SK-N-SH (cell line): ENCODE measurements around the gene F11. TPM values are rescaled to one million over a fixed set of nuclear protein-coding genes. Genes with fewer than 3 reads are reported as not detected.

Experiments
- CTCF ChIA-PET: fragments of 300-600, 350-600 bp; formaldehyde crosslinking; extraction: SDS; loops from one replicate; lab custom pipeline; 2021; lab: Yijun Ruan, JAX
- POLR2A ChIA-PET: fragments of 350-600 bp; sonication (Branson Sonifier 250); formaldehyde crosslinking; extraction: SDS; loops from one replicate; lab custom pipeline; 2020; ENCODE audit warnings: antibody characterized with exemption, inconsistent platforms; lab: Yijun Ruan, JAX
- DNase-seq: peaks from one replicate; pipeline ENCODE4 v3.0.0; 2012
- H2AFZ ChIP-seq: fragments of 200-600 bp; sonication (generic); 2 replicates; pipeline ENCODE4 v1.8.1; 2016; ENCODE audit warnings: antibody characterized with exemption, mild to moderate bottlenecking, low read depth
- H3F3A ChIP-seq: fragments of 200-600 bp; sonication (generic); replicated peaks from 2 replicates; pipeline ENCODE3; 2016; ENCODE audit warnings: antibody characterized with exemption, mild to moderate bottlenecking; ENCODE audit not compliant: insufficient read depth
- H3K27ac ChIP-seq, 2 experiments: fragments of 200-500 bp in 1 of 2; fragments of 200-600 bp in 1 of 2; sonication (Bioruptor generic) in 1 of 2; sonication (generic), shearing (Covaris generic) in 1 of 2; 2 replicates each; pipeline versions ENCODE4 v1.5.1 to v1.6.1; 2014 to 2016; ENCODE audit warnings: low read depth in 2 of 2, inconsistent platforms in 1 of 2, low read length in 1 of 2, mild to moderate bottlenecking in 1 of 2, mixed read lengths in 1 of 2
- H3K27me3 ChIP-seq: fragments of 200-600 bp; sonication (generic), shearing (Covaris generic); 2 replicates; pipeline ENCODE4 v1.6.1; 2016; ENCODE audit warnings: mixed run types; ENCODE audit not compliant: insufficient read depth
- H3K36me3 ChIP-seq, 2 experiments: fragments of 200-500 bp in 1 of 2; fragments of 200-600 bp in 1 of 2; sonication (Bioruptor generic) in 1 of 2; sonication (generic) in 1 of 2; replicated peaks in 1 of 2; 2 replicates each; pipeline versions ENCODE3 to v1.5.1; 2014 to 2016; ENCODE audit warnings: low read length in 1 of 2, mild to moderate bottlenecking in 1 of 2; ENCODE audit not compliant: insufficient read depth in 2 of 2, control insufficient read depth in 1 of 2
- H3K4me1 ChIP-seq, 2 experiments: fragments of 200-500 bp in 1 of 2; fragments of 200-600 bp in 1 of 2; sonication (Bioruptor generic) in 1 of 2; sonication (generic), shearing (Covaris generic) in 1 of 2; 2 replicates each; pipeline versions ENCODE4 v1.5.1 to v1.6.1; 2014 to 2016; ENCODE audit warnings: low read depth in 1 of 2, low read length in 1 of 2, mixed run types in 1 of 2; ENCODE audit not compliant: insufficient read depth in 2 of 2, control insufficient read depth in 1 of 2
- H3K4me2 ChIP-seq: fragments of 200-600 bp; sonication (generic), shearing (Covaris generic); 2 replicates; pipeline ENCODE4 v1.6.1; 2017; ENCODE audit warnings: mixed run types
- H3K4me3 ChIP-seq, 2 experiments: fragments of 200-500 bp in 1 of 2; fragments of 200-600 bp in 1 of 2; sonication (Bioruptor generic) in 1 of 2; sonication (generic), shearing (Covaris generic) in 1 of 2; 2 replicates each; pipeline versions ENCODE4 v1.5.1 to v1.8.1; 2014 to 2016; ENCODE audit warnings: low read depth in 2 of 2, inconsistent platforms in 1 of 2, low read length in 1 of 2, mild to moderate bottlenecking in 1 of 2, mixed read lengths in 1 of 2, moderate library complexity in 1 of 2
- H3K79me2 ChIP-seq: fragments of 200-600 bp; sonication (generic); 2 replicates; pipeline ENCODE4 v1.8.1; 2017; ENCODE audit warnings: mild to moderate bottlenecking; ENCODE audit not compliant: insufficient read depth
- H3K9ac ChIP-seq: fragments of 200-600 bp; sonication (generic); 2 replicates; pipeline ENCODE4 v1.6.1; 2017; ENCODE audit warnings: mixed run types
- H3K9me2 ChIP-seq: fragments of 200-600 bp; sonication (generic); 2 replicates; pipeline ENCODE4 v1.6.1; 2017; ENCODE audit warnings: mixed run types
- H3K9me3 ChIP-seq: fragments of 200-600 bp; sonication (generic); 2 replicates; pipeline ENCODE4 v1.6.1; 2017; ENCODE audit warnings: mixed run types, mild to moderate bottlenecking, moderate library complexity
- H4K20me1 ChIP-seq: fragments of 200-600 bp; sonication (generic); 2 replicates; pipeline ENCODE4 v1.6.1; 2017; ENCODE audit warnings: mild to moderate bottlenecking, mixed run types; ENCODE audit not compliant: insufficient read depth
- CTCF ChIP-seq: fragments of 200-600 bp; sonication (generic); IDR thresholded peaks from 2 replicates; pipeline ENCODE4 v1.6.1; 2017; ENCODE audit warnings: antibody characterized with exemption, mild to moderate bottlenecking, moderate library complexity
- FOXJ3 ChIP-seq: sonication (generic); formaldehyde crosslinking; IDR thresholded peaks from 2 replicates; pipeline ENCODE4 v1.5.1; 2020; ENCODE audit warnings: mild to moderate bottlenecking, missing genetic modification reagents
- GATA2 ChIP-seq: sonication (generic); formaldehyde crosslinking; IDR thresholded peaks from 2 replicates; pipeline ENCODE4 v1.5.0; 2020; ENCODE audit warnings: mild to moderate bottlenecking, missing genetic modification reagents
- JUND ChIP-seq: IDR thresholded peaks from 2 replicates; pipeline ENCODE4 v1.4.0; 2012
- MEF2A ChIP-seq: IDR thresholded peaks from 2 replicates; pipeline ENCODE4 v1.4.0; 2012; ENCODE audit warnings: low read depth, borderline replicate concordance
- RAD21 ChIP-seq: IDR thresholded peaks from 2 replicates; pipeline ENCODE4 v1.6.1; 2012; ENCODE audit warnings: mild to moderate bottlenecking, low read length
- RCOR1 ChIP-seq: fragments of 150-350 bp; IDR thresholded peaks from 2 replicates; pipeline ENCODE4 v1.6.1; 2017; ENCODE audit warnings: antibody characterized with exemption, low read length
- RFX5 ChIP-seq: IDR thresholded peaks from 2 replicates; pipeline ENCODE4 v1.6.1; 2012; ENCODE audit warnings: mild to moderate bottlenecking, improper control_type of control experiment, low read length
- SMC3 ChIP-seq: IDR thresholded peaks from 2 replicates; pipeline ENCODE4 v1.6.1; 2012; ENCODE audit warnings: low read depth, low read length, improper control_type of control experiment
- WGBS: methylation state at CpG from one replicate; pipeline ENCODE4 v1.1.6; 2017; ENCODE audit warnings: low lambda C conversion rate; 5-methylcytosine and 5-hydroxymethylcytosine counted together
- polyA plus RNA-seq, 3 experiments: library from polyadenylated mRNA; depleted of rRNA; stranded (reverse); fragments of >200 nt; gene quantifications; 2 replicates each; pipeline ENCODE4 v1.2.3, GENCODE V29; 2012

The F11 gene
- polyA plus RNA-seq, 1 of the 3 experiments (the other 2 are of a cell fraction) = not detected

DNA sequence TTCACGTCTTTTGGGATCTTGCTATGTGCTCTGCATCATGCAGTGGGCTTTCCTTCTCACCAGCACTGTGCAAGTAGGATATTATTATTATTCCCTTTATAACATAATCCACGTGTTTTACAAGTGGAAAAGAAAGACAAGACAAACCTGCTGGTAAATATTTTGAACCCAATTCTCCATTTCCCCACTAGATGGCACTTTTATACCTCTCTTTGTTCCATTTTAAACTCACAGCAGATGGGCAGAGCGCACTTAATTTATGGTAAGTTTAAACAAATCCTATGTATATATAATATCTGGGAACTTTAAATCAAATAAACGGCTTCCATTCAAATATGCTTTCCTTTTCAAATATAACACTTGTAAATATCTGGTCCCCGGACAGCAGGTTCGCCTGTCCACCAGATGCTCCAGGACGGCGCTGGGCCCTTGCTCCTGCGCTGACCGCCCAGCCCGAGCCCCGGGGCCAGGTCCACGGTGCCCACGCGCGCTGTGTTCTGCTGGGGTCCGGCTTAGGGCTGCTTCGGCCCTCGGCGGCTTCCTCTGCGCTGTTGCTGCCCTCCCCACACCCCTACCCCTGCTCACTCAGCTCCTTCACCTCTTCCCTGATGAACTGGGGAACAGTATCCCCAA, 31.1 kb downstream of the F11 start:
- Histone ChIP-seq H2AFZ (no peak overlapping the region), H3K4me1 (no peaks in the 10 kb centered on the region), H3K36me3 (no peaks in the 10 kb centered on the region), H3K79me2 (no peaks in the 10 kb centered on the region), H3K27ac (no peak overlapping the region), H3K4me3 (no peak overlapping the region; a peak in 1 of 4 replicates), H3K27me3 (peaks cover 15% of the 10 kb centered on the region; the same call in 1 of the 2 replicates), H3K4me2 (no peak overlapping the region), H3F3A (no peaks in the 10 kb centered on the region), H3K9me2 (no peaks in the 10 kb centered on the region), H4K20me1 (no peaks in the 10 kb centered on the region), H3K9ac (no peak overlapping the region), H3K9me3 (no peaks in the 10 kb centered on the region)
- TF ChIP-seq RAD21 = peak; percentile 86
- TF ChIP-seq CTCF = peak; percentile 75
- no peak for TF ChIP-seq FOXJ3 (CRISPR knock-in tag)
- peak; percentile 48; the same call in 1 of the 2 replicates for TF ChIP-seq SMC3
- WGBS = 30% methylated on average over 21 of the region's 21 CpGs
- ChIA-PET POLR2A (no interaction called here), CTCF (interaction anchor here (0.7 to 10.1 kb wide), 10 partner anchors 8 to 297 kb away, joined by 3 to 97 read pairs (median 6); no protein-coding TSS in a partner anchor)
- DNase-seq = peak; percentile 73

- WGBS = 70% methylated on average over 35 of the region's 39 CpGs
- CTCF ChIA-PET = interaction anchor here (0.9 to 10.1 kb wide), 5 partner anchors 9 to 288 kb away, joined by 3 to 97 read pairs (median 4); no protein-coding TSS in a partner anchor
- Histone ChIP-seq H3K79me2 (no peaks in the 10 kb centered on the region), H3F3A (no peaks in the 10 kb centered on the region), H3K27me3 (peaks cover 15% of the 10 kb centered on the region; the same call in 1 of the 2 replicates), H3K9me2 (no peaks in the 10 kb centered on the region), H3K4me2 (no peak overlapping the region), H4K20me1 (no peaks in the 10 kb centered on the region), H3K9me3 (no peaks in the 10 kb centered on the region), H3K36me3 (no peaks in the 10 kb centered on the region), H2AFZ (no peak overlapping the region), H3K27ac (no peak overlapping the region), H3K4me3 (no peak overlapping the region), H3K9ac (no peak overlapping the region), H3K4me1 (no peaks in the 10 kb centered on the region)
- POLR2A ChIA-PET = no interaction called here
- TF ChIP-seq RCOR1 (no peak), GATA2 (no peak), MEF2A (no peak), JUND (no peak), RFX5 (no peak)
- peak; percentile 37 for DNase-seq
Observed at GRCh38 chr4:186298031-186298647, 32.1 kb downstream of the F11 start.
